Astrocyte (in vitro differentiated cells and primary cell): ENCODE data around the gene DDIT4. TPM values are rescaled to one million over a fixed set of nuclear protein-coding genes. Genes with fewer than 3 reads are reported as not detected.
A peak's percentile ranks its signal among the peaks of the same experiment; 100 is the strongest.

Experiments
- DNase-seq: peaks from one replicate; pipeline ENCODE4 v3.0.0-alpha.2; 2010; ENCODE audit warnings: low read depth
- FAIRE-seq: peaks from 2 replicates; lab custom pipeline; 2011; peaks lifted over from hg19 to GRCh38; lab: Jason Lieb, UNC
- H2AFZ ChIP-seq: 2 replicates; pipeline ENCODE4 v1.6.0; 2012; ENCODE audit warnings: low read depth, low read length, inconsistent platforms
- H3K27ac ChIP-seq: 2 replicates; pipeline ENCODE4 v1.5.1; 2011; ENCODE audit warnings: low read depth, low read length, inconsistent platforms
- H3K27me3 ChIP-seq: 2 replicates; pipeline ENCODE4 v1.6.0; 2011; ENCODE audit warnings: low read length, inconsistent platforms; ENCODE audit not compliant: insufficient read depth
- H3K36me3 ChIP-seq: 2 replicates; pipeline ENCODE4 v1.5.1; 2011; ENCODE audit warnings: low read length, inconsistent platforms; ENCODE audit not compliant: insufficient read depth
- H3K4me1 ChIP-seq: 2 replicates; pipeline ENCODE4 v1.5.1; 2011; ENCODE audit warnings: low read length, inconsistent platforms; ENCODE audit not compliant: insufficient read depth
- H3K4me2 ChIP-seq: 2 replicates; pipeline ENCODE4 v1.6.0; 2012; ENCODE audit warnings: low read length, inconsistent platforms
- H3K4me3 ChIP-seq: 2 replicates; pipeline ENCODE4 v1.5.1; 2011; ENCODE audit warnings: low read depth, mild to moderate bottlenecking, low read length, inconsistent platforms; ENCODE audit not compliant: insufficient read depth
- H3K79me2 ChIP-seq: 2 replicates; pipeline ENCODE4 v1.6.0; 2012; ENCODE audit warnings: mild to moderate bottlenecking, low read length, inconsistent platforms; ENCODE audit not compliant: insufficient read depth
- H3K9ac ChIP-seq: 2 replicates; pipeline ENCODE4 v1.6.0; 2012; ENCODE audit warnings: mild to moderate bottlenecking, low read length, inconsistent platforms
- H3K9me3 ChIP-seq: 2 replicates; pipeline ENCODE4 v1.5.1; 2012; ENCODE audit warnings: low read depth, mild to moderate bottlenecking, low read length, inconsistent platforms; ENCODE audit not compliant: insufficient read depth
- H4K20me1 ChIP-seq: 2 replicates; pipeline ENCODE4 v1.6.0; 2012; ENCODE audit warnings: low read length, inconsistent platforms; ENCODE audit not compliant: insufficient read depth
- H3K27ac Mint-ChIP-seq: one replicate; pipeline ENCODE4 v1.8.0; 2021; ENCODE audit warnings: mild to moderate bottlenecking, mixed read lengths; ENCODE audit not compliant: unreplicated experiment
- H3K27me3 Mint-ChIP-seq: one replicate; pipeline ENCODE4 v1.8.0; 2021; ENCODE audit warnings: low read depth, mixed read lengths; ENCODE audit not compliant: unreplicated experiment
- H3K36me3 Mint-ChIP-seq: one replicate; pipeline ENCODE4 v1.8.0; 2021; ENCODE audit warnings: low read depth, mixed read lengths; ENCODE audit not compliant: unreplicated experiment
- H3K4me1 Mint-ChIP-seq: one replicate; pipeline ENCODE4 v1.8.0; 2021; ENCODE audit warnings: low read depth, mixed read lengths; ENCODE audit not compliant: unreplicated experiment
- H3K4me3 Mint-ChIP-seq: one replicate; pipeline ENCODE4 v1.8.0; 2021; ENCODE audit warnings: mild to moderate bottlenecking, moderate library complexity, mixed read lengths; ENCODE audit not compliant: unreplicated experiment
- H3K9me3 Mint-ChIP-seq: one replicate; pipeline ENCODE4 v1.8.0; 2021; ENCODE audit warnings: mild to moderate bottlenecking, mixed read lengths; ENCODE audit not compliant: unreplicated experiment
- CTCF ChIP-seq: IDR thresholded peaks from 2 replicates; pipeline ENCODE4 v1.5.1; 2011; ENCODE audit warnings: low read depth, mild to moderate bottlenecking, inconsistent platforms, low read length, moderate library complexity; ENCODE audit not compliant: insufficient read depth
- EZH2 ChIP-seq: IDR thresholded peaks from 2 replicates; pipeline ENCODE4 v1.6.1; 2012; ENCODE audit warnings: mild to moderate bottlenecking, low read length, inconsistent platforms; ENCODE audit not compliant: insufficient read depth
- total RNA-seq: library from RNA; stranded (reverse); gene quantifications from 2 replicates; pipeline ENCODE4 v1.2.1, GENCODE V29; 2021

DDIT4 gene
- total RNA-seq, 1 donor from 2014 or later = 244 TPM

DNA sequence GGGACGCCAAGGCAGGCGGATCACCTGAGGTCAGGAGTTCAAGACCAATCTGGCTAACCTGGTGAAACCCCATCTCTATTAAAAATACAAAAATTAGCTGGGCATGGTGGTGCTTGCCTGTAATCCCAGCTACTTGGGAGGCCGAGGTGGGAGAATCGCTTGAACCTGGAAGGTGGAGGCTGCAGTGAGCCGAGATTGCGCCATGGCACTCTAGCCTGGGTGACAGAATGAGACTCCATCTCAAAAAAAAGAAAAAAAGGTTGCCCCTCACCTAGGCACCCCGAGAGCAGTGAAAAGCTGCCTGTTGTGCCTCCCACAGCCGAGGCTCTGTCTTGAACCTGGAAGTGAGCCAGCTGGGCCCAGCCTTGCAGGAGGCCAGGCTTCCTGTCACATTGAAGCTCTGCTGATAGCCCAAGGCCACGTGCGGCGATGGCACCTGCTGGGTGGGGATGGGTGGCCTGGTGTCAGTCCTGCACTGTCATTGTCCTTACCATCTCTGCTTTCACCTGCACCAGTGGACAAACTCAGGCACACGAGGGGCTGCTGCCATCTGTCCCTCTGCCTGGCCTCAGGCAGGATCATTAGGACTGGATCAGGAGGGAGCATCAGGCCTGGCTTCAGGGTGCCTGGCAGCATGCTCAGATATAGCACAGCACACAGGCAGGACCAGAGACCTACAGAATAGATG is 43.2 kb downstream of the DDIT4 start:
- no peak overlapping the region for H3K27ac ChIP-seq

GRCh38 chr10:72318418-72319262 is 44.9 kb downstream of the DDIT4 start:
- Mint-ChIP-seq H3K27ac (peak overlapping the region; percentile 93), H3K4me1 (peaks cover 32% of the 10 kb centered on the region), H3K4me3 (peak overlapping the region; percentile 16), H3K27me3 (no peaks in the 10 kb centered on the region), H3K9me3 (no peaks in the 10 kb centered on the region), H3K36me3 (no peaks in the 10 kb centered on the region)
- H3K79me2 ChIP-seq = no peaks in the 10 kb centered on the region
- no peak for DNase-seq
- no peaks in the 10 kb centered on the region for H3K36me3 ChIP-seq
- H3K4me2 ChIP-seq = peak overlapping the region; percentile 81
- no peak overlapping the region for H2AFZ ChIP-seq
- no peaks in the 10 kb centered on the region for H3K27me3 ChIP-seq
- H3K4me1 ChIP-seq = peaks cover 45% of the 10 kb centered on the region
- TF ChIP-seq CTCF (no peak), EZH2 (no peak)
- H4K20me1 ChIP-seq = no peaks in the 10 kb centered on the region
- peak overlapping the region; percentile 74 for H3K9ac ChIP-seq
- H3K27ac ChIP-seq = peak overlapping the region; percentile 88
- H3K4me3 ChIP-seq = no peak overlapping the region
- FAIRE-seq = no peak
- no peaks in the 10 kb centered on the region for H3K9me3 ChIP-seq

More for the DNA sequence above, 43.2 kb downstream of the DDIT4 start:
- Histone ChIP-seq H2AFZ (peak overlapping the region; percentile 17), H3K4me3 (no peak overlapping the region), H3K9me3 (no peaks in the 10 kb centered on the region), H3K79me2 (no peaks in the 10 kb centered on the region), H3K4me1 (peaks cover 34% of the 10 kb centered on the region), H3K9ac (no peak overlapping the region), H3K36me3 (no peaks in the 10 kb centered on the region), H3K27me3 (no peaks in the 10 kb centered on the region), H4K20me1 (no peaks in the 10 kb centered on the region), H3K4me2 (no peak overlapping the region)
- Mint-ChIP-seq H3K36me3 (no peaks in the 10 kb centered on the region), H3K4me1 (peaks cover 26% of the 10 kb centered on the region), H3K27ac (no peak overlapping the region), H3K9me3 (no peaks in the 10 kb centered on the region), H3K4me3 (no peak overlapping the region), H3K27me3 (no peaks in the 10 kb centered on the region)
- FAIRE-seq = no peak
- no peak for DNase-seq
- no peak for TF ChIP-seq EZH2
- no peak for TF ChIP-seq CTCF
